Esophagus (tissue), 2 donors: ENCODE measurements around the gene NBPF6. TPM values are rescaled to one million over a fixed set of nuclear protein-coding genes. Genes with fewer than 3 reads are reported as not detected.
"Not testable (repeated sequence)": the region's sequence is repeated elsewhere in the genome, so short reads cannot be mapped to it uniquely, and the experiment has no call there.

Experiments
- H3K27ac ChIP-seq, 2 donors: one replicate each; pipeline ENCODE4 v1.5.1; 2013; ENCODE audit warnings: low read depth in 2 of 2, mild to moderate bottlenecking in 2 of 2, inconsistent platforms in 1 of 2, low read length in 1 of 2, moderate library complexity in 1 of 2
- H3K27me3 ChIP-seq, 2 donors: one replicate each; pipeline ENCODE4 v1.6.1; 2013; ENCODE audit warnings: low read length in 2 of 2, control low read depth in 1 of 2, mild to moderate bottlenecking in 1 of 2; ENCODE audit not compliant: insufficient read depth in 2 of 2, control insufficient read depth in 1 of 2
- H3K36me3 ChIP-seq, 2 donors: one replicate each; pipeline ENCODE4 v1.6.1; 2013; ENCODE audit warnings: low read length in 1 of 2; ENCODE audit not compliant: control insufficient read depth in 2 of 2, insufficient read depth in 2 of 2
- H3K4me1 ChIP-seq, 2 donors: one replicate each; pipeline ENCODE4 v1.6.1; 2013; ENCODE audit warnings: low read length in 1 of 2; ENCODE audit not compliant: control insufficient read depth in 2 of 2, insufficient read depth in 2 of 2
- H3K4me3 ChIP-seq, 2 donors: one replicate each; pipeline ENCODE4 v1.5.1; 2013; ENCODE audit warnings: low read length in 2 of 2, mild to moderate bottlenecking in 2 of 2, low read depth in 1 of 2, moderate library complexity in 1 of 2
- H3K9me3 ChIP-seq, 2 donors: one replicate each; pipeline ENCODE4 v1.6.1; 2013; ENCODE audit warnings: mild to moderate bottlenecking in 2 of 2, low read depth in 1 of 2, low read length in 1 of 2, moderate library complexity in 1 of 2; ENCODE audit not compliant: control insufficient read depth in 2 of 2, insufficient read depth in 1 of 2
- WGBS, 2 donors: extraction: QIAGEN DNeasy Blood & Tissue Kit; methylation state at CpG; one replicate each; pipeline ENCODE4 v1.1.7; 2013; 5-methylcytosine and 5-hydroxymethylcytosine counted together
- polyA plus RNA-seq, 2 donors: library from polyadenylated mRNA; stranded (reverse); fragments of 200-250 nt; gene quantifications; one replicate each; pipeline ENCODE4 v1.2.3, GENCODE V29; 2013
- donor health status: healthy with polysubstance abuse.
- donor health status: Bipolar disorder and iron deficiency.

The NBPF6 gene
- polyA plus RNA-seq, 2 donors, result not detected

- Histone ChIP-seq H3K9me3 (no peaks in the 10 kb centered on the region), H3K4me1 (no peaks in the 10 kb centered on the region), H3K36me3 (no peaks in the 10 kb centered on the region), H3K4me3 (no peak overlapping the region), H3K27ac (no peak overlapping the region), H3K27me3 (peaks cover 2% of the 10 kb centered on the region in 2 donors)
- 53 to 57% methylated on average over 2 of the region's 2 CpGs for WGBS, 2 donors
These were observed 62.9 kb downstream of the NBPF6 start for GRCh38 chr1:108513044-108513415.

GRCh38 chr1:108513914-108514313, 63.8 kb downstream of the NBPF6 start:
- not testable (repeated sequence) for H3K27me3 ChIP-seq, H3K4me3 ChIP-seq, H3K27ac ChIP-seq, H3K4me1 ChIP-seq, H3K9me3 ChIP-seq, H3K36me3 ChIP-seq
- 94 to 98% methylated on average over 2 of the region's 2 CpGs for WGBS, 2 donors

GRCh38 chr1:108517301-108517897, 67.3 kb downstream of the NBPF6 start:
- WGBS, 2 donors, result 74 to 75% methylated on average over 6 of the region's 6 CpGs
- not testable (repeated sequence) for H3K36me3 ChIP-seq, H3K9me3 ChIP-seq, H3K27me3 ChIP-seq, H3K4me3 ChIP-seq, H3K4me1 ChIP-seq, H3K27ac ChIP-seq

Other genes with a start within 250 kb of the NBPF6 start
- 1 to 10 TPM; 3.2 to 9.3 TPM for gene SLC25A24, start 250.0 kb upstream of the NBPF6 start, polyA plus RNA-seq
- gene NBPF4, start 206.3 kb upstream of the NBPF6 start, polyA plus RNA-seq, result under 1 TPM in 1 of 2 donors, not detected in 1; 0.02 TPM
- 1 to 10 TPM; 1.3 to 1.6 TPM for gene EEIG2, start 109.8 kb downstream of the NBPF6 start, polyA plus RNA-seq
- gene HENMT1, start 210.8 kb downstream of the NBPF6 start, polyA plus RNA-seq, result 1 to 10 TPM; 1.7 to 2.6 TPM
- 10 to 100 TPM; 19.2 to 31.2 TPM for gene PRPF38B, start 242.0 kb downstream of the NBPF6 start, polyA plus RNA-seq